Activated CD4-positive, alpha-beta T cell treated with anti-CD3 and anti-CD28 coated beads for 4 hours (primary cell): ENCODE data around the gene CYLC2.

Source experiments
- DNase-seq, 2 donors: peaks; one replicate each; pipeline ENCODE4 v3.0.0-alpha.2; 2020

CYLC2 gene, protein sequence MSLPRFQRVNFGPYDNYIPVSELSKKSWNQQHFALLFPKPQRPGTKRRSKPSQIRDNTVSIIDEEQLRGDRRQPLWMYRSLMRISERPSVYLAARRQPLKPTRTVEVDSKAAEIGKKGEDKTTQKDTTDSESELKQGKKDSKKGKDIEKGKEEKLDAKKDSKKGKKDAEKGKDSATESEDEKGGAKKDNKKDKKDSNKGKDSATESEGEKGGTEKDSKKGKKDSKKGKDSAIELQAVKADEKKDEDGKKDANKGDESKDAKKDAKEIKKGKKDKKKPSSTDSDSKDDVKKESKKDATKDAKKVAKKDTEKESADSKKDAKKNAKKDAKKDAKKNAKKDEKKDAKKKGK

DNA sequence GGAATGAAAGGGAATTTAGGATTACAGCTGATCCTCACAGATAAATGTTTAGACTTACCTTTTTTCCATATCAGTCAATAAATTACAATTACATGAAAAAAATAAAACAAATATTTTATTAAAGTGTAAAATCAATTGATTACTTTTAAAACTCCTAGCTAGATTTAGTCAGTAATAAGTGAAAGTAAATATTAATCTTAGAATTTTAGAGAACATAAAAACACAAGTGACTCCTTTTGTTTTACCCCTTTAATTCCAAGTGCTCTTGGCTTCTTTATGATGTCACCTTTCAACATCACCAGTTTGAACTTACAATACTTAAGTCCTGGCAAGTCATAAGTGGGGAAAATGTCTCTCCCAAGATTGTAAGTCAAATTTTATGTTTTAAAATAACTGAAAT, at the start of gene CYLC2:
TSS of gene CYLC2 (plus strand) at position 301 of the 400 bp plus-strand sequence. CDS start at position 349, 48 bp downstream.
- no peak for DNase-seq

DNA sequence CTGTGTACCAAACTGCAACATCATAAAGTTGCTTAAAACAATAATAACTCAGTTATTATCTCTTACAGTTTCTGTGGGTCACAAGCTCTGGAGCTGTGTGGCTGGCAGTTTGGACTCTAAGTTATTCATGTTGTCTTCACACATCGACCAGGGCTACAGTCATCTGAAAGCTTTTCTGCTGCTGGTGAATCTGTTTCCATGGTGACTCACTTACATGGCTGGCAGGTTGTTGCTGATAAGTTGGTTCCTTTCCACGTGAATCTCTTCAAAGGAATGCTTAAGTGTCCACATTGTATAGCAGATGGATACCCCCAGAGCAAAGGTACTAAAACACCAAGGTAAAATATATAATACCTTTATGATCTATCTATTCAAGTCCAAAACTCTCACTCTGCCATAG, 44.8 kb upstream of the CYLC2 start:
- DNase-seq, result no peak

DNA sequence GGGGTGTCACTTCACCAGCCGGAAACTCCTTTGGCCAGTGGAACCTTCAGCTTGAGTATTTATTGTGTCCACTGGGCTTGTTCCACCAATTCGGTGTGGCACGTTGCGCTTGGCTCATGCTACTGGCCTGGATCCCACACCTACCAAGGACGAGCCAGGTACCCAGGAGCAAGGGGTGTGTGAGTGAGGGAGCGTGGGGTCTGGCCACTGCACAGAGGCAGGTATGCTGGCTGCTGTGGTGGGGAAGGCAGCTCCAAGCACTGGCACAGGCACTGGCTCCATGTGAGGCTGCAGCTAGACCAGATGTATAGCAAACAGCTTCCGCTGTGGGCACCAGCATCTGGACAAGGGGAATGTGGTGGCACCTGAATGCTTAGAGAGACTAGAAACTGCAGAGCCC, 28.1 kb upstream of the CYLC2 start:
- DNase-seq, result no peak

DNA sequence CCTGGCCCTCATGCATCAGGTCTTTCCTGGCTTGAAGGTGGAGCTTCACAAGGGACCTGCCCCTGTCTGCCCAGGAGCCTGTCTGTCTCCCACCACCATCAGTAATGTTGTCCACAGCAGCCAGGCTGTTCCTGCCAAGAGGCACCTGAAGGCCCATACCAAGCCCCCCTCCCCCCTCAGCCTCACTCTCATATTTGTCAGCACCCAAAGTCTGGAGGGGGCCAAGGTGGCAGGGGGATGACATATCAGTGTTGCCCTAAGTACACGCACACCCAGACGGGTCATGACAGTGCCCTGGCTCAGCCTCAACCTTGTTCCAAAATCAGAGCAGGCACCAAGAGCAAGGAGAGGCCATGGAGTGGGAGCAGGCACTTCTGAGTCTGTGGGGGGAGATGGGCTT, 27.2 kb upstream of the CYLC2 start:
- DNase-seq, result no peak

DNA sequence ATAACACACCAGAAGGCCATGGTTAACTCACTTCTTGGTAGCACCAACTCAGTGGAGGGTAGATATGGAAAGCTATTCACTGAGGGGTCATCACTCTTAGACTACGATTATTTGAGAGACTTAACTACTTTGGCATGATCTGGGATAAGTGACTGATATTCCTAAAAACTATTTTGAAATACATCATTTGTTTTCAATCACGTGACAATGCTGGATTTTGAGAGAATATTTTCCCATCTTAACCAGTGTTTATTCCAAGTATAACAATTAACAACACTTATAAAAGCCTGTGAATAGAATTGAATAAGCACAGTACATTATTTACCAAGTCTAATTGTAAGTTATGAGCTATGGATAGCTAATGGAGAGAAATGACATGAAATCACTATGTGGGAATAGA, 22.4 kb upstream of the CYLC2 start:
- DNase-seq, result no peak

DNA sequence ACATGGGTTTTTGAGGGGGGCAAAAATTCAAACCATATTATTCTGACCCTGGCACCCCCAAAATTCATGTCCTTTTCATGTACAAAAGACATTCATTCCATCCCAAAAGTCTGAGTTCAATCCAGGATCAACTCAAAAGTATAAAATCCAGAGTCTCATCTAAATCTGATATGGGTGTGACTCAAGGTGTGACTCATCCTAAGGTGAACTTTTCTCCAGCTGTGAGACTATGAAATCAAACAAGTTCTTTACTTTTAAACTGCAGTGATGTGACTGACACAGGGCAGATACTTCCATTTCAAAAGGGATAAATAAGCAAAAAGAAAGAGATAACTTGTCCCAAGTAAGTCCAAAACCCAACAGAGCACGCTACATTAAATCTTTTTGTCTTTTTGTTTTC, 20.6 kb upstream of the CYLC2 start:
- DNase-seq, result no peak

DNA sequence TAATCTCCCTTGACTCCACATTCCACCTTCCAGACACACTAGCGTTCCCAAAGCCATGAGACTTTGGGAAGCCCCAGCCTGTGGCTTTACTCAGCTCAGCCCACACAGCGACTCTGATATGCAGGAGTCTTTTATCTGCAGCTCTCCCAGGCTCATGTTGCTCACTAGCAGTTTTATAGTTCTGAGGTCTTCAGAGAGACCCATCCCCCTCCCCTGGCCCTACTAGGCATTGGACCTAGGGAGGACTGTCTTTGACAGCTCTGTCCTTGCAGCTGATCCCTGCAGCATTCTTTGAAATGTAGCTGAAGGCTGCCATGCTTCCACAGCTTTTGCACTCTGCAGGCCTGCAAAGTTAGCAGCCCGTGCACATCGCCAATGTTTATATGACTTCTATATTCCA, 19.9 kb upstream of the CYLC2 start:
- no peak for DNase-seq

DNA sequence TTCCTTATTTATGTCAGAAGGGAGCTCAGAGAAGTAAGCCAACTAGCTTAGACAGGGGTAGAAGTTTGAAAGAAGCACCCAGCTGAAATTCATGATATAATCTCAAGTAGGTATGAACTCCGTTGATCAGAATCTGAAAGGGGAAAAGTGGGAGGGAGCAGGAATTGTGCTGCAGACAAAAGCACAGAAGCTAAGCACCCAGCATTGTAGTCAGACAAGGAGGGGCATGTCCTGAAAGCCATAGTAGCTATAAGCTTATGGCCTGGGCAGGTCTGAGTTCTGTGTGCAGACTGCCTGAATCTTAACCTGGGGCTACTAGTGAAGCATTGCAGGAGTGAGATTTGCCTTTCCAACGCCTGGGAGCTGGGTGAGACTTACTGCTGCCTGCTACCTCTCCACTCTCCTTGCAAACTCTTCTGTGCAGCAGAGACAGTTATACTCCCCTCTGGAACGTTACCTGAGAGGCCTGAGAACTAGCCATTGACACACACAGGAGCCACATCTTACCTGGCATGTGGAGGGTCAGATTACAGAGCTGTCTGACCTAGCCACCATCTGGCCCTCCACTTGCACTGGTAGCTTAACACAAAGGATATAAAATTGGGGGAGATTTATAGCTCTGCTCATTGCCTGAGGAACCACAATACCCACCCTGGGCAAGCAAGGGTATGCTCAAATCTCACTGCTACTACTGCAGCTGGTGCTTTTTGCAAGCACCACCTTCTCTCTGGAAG, 9.8 kb upstream of the CYLC2 start:
- no peak for DNase-seq

DNA sequence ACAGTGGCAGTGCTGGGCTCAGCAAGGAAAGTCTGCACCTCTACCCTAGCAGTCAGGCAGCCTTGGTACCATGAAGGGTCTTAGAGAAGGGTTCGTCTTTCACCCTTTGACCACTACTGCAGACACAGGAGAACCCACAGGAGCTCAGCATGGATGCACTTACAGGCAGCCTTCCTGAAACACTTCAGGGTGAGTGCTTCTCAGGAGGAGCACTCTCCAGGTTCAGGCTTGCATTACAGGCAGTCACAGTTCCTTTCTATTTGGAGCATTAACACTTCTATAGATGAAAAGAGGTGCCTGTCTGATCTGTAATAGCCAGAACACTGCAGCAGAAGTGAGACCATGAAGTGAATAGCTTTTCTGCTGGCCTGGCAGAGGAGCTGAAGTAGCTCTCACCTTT, 8.7 kb upstream of the CYLC2 start:
- no peak for DNase-seq

DNA sequence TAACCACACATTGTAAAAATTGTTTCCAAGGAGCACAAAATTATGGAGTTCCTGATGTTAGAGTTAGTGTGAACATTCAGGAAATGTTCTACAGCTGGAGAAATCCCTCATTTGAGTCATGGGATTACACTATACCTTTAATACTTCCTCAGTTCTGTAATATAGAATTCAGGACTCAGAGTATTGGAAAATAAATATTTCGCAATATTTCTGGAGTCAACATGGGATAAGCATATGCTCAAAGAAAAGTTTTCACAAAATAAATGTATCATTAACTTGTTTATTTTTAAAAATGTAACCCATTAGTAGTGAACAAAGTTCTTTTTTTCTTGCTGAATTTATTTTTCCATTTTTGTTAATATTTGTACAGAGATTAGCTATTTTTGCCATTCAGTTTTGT, 8.6 kb downstream of the CYLC2 start:
- DNase-seq, result no peak

DNA sequence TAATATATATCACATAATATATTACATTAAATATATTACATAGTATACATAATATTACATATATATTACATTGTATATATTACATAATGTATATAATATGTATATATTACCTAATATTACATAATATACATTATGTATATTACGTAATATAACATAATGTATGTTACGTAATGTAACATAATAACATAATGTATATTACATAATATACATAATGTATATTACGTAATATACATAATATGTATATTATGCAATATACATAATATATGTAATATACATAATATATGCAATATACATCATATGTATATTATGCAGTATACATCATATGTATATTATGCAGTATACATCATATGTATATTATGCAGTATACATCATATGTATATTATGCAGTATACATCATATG, 19.1 kb downstream of the CYLC2 start:
- no peak for DNase-seq

DNA sequence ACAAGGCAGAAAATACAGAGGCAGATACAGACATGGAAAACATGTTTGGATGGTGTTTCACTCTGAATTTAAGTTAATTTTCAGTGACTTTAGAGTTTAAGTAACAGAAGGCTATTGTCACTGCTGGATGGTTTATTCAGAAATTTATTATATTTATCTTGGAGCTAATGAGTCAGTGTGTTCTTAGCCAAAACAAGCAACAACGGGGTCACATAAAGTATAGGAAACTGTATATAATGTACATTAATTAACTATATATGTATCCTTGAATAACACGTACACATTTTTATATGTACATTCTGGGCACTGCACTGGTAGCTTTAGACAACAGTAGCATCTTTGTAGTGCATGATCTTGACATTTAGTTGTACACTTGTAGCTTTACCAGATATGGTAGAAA, 30.7 kb downstream of the CYLC2 start:
- DNase-seq, result no peak

DNA sequence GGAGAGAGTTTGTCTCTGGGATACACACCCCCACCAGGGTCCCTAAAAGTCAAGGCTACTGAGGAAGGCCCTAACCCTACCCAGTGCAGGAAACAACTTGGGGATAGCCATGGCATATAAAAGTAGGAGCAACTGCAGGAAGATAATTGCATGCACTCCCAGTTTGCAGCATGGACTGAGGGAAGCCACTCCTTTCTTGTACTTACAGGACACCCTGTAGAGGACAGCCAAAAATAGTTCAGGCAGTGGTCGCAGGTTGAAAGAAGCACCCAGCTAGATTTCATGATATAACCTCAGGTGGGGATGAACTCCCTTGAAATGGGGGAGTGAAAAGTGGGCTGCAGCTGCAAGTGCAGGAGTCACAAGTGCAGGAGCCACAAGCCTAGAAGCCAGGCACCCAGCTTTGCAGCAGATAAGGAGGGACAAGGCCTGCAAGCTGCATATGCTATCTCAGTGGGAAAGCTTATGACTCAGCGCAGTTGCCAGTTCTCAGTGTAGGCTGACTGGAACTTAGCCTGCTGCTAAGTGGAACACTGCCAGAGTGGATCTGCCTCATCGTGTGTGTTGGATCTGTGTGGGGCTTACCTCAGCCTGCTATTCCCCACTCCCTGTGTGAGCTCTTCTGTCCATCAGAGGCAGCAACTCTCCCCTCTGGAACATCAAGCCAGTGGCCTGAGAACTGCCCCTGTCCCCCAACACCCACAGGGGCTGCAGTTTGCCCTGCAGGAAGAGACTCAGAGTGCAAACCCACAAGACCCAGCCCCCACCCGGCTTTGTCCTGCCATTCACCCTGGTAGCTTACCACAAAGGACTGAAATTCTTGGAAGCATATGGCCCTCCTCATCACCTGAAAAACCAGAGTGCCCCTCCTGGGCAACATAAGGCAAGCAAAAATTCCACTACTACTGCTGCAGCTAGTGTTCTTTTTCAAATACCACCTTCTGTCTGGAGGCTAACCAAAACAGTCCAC, 42.7 kb downstream of the CYLC2 start:
- DNase-seq, result no peak

DNA sequence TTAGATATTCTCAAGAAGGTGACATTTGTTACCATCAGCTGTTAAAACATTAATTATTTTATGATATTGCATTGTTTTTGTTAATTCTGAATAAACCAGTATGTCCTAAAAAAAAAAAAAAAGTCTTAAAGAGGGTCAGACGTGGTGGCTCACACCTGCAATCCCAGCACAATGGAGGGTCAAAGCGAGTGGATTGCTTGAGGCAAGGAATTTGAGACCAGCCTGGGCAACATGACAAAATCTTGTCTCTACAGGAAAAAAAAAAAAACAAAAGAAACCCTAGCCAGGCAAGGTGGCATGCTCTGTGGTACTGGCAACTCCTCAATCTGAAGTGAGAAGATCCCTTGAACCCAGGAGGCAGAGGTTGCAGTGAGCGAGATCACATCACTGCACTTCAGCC, 46.8 kb downstream of the CYLC2 start:
- DNase-seq, result no peak
